Hematopoietic multipotent progenitor cell treated with erythropoietin and hydrocortisone succinate and interleukin-3 and kit ligand, for 6 days (in vitro differentiated cells): Measurements from ENCODE around the gene FAM9A.
A peak's percentile ranks its signal among the peaks of the same experiment; 100 is the strongest.
"Not testable (repeated sequence)": the region's sequence is repeated elsewhere in the genome, so short reads cannot be mapped to it uniquely, and the experiment has no call there.

Experiments
- DNase-seq: peaks from one replicate; pipeline ENCODE4 v3.0.0-alpha.2; 2015

Gene FAM9A

GRCh38 chrX:8800351-8800750, 832 bp downstream of the FAM9A start:
- DNase-seq = not testable (repeated sequence)

DNA sequence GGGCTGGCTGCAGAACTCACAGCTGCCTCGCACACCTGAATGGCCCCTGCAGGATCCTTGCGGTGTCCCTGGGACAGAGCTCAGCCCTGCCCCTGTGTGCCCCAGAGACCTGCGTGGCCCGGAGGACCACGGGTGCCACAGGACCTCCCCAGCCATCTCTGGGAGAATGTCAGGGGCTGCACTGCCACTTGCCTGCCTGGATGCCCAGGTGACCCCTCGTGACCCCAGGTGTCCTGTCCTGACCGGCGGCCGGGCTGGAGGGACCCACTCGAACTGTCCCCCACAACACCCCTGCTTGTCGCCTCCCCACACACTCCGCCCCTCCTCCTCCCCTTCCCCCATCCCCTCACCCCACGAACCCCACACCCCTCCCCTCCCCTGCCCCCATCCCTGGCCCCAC, 1.9 kb downstream of the FAM9A start:
- DNase-seq = not testable (repeated sequence)

- not testable (repeated sequence) for DNase-seq
Observed at GRCh38 chrX:8798702-8799101, 2.5 kb downstream of the FAM9A start.

DNA sequence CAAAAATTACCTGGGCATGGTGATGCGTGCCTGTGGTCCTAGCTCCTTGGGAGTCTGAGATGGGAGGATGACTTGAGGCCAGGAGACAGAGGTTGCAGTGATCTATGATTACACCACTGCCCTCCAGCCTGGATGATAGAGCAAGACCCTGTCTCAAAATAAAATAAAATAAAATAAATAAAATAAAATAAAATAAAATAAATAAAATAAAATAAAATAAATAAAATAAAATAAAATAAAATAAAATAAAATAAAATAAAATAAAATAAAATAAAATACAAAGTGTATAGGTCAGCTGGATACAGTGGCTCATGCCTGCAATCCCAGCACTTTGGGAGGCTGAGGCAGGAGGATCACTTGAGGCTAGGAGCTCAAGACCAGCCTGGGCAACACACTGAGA, 14.1 kb downstream of the FAM9A start:
- not testable (repeated sequence) for DNase-seq

DNA sequence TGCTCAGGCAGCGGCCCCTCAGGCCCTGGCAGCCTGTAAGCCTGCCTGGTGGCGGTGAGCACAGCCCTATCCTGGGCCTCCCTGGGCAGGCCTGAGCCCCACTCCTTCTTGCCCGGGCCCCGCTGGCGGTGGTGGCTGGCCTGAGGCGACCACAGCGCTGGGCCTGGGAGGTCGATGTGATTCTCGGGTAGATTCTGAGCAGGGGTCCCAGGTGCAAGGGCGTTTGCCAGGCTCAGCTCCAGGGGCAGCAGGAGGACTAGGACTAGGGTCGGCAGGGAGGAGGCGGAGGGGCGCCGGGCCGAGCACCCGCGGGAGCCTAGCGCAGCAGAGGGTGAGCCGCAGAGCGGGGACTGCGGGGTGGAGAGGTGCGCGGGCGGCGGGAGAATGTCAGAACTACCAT, 17.0 kb downstream of the FAM9A start:
- DNase-seq = no peak

DNA sequence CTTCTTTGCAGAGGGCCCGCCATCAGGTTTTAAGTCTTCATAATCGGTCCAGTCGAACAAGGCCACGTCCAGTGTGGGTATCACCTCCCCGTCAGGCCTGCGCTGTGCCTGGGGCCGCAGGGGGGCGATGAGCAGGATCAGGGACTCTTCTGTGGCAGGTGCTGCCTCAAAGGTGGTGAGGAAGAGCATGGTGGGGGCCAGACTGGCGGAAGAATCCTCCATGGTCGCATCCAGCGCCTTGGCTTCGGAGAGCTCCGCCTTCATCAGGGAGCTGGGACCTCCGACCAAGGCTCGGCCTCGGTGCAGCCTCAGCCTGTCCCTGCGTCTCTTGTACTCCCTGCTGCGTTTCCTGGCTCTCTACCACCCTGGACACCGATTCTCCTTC, 17.5 kb downstream of the FAM9A start:
- DNase-seq = no peak

- DNase-seq = peak; percentile 8
Observed at GRCh38 chrX:8783097-8783713, 18.0 kb downstream of the FAM9A start.

DNA sequence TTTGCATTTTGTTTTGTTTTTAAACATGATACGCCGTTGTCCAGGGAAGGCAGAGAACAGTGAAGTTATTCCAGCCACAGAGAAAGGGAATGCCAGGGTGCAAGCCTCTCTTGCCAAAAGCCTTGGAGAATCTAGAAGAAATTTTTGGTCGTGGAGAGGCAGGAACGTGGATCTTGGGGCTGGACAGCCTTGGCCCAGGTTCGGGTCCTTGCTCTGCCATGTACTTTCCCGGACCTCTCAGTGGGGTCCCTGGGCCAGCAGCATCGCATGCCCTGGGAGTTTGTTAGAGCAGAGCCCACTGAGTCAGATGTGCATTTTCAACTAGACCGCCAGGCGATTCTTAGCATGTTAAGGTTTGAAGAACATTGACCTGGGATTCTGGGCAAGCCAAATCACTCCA, 18.6 kb downstream of the FAM9A start:
- no peak for DNase-seq

DNA sequence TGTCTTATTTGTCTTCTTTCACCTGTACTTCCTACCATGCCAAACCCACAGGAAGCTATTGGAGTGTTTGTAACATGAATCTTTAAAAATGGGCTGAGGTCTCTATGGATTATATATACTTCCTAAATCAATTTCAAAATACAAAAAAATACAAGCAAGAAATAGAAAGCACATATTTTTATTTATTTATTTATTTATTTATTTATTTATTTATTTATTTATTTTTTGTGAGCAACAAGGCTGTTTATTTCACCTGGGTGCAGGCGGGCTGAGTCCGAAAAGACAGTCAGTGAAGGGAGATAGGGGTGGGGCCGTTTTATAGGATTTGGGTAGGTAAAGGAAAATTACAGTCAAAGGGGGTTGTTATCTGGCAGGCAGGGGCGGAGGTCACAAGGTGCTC, 19.3 kb downstream of the FAM9A start:
- not testable (repeated sequence) for DNase-seq

- no peak for DNase-seq
Observed at GRCh38 chrX:8773117-8773516, 28.1 kb downstream of the FAM9A start.

GRCh38 chrX:8760021-8760420, 41.2 kb downstream of the FAM9A start:
- no peak for DNase-seq

GRCh38 chrX:8758706-8759105, 42.5 kb downstream of the FAM9A start:
- not testable (repeated sequence) for DNase-seq

- DNase-seq = not testable (repeated sequence)
Observed at GRCh38 chrX:8757609-8758389, 43.4 kb downstream of the FAM9A start.

DNA sequence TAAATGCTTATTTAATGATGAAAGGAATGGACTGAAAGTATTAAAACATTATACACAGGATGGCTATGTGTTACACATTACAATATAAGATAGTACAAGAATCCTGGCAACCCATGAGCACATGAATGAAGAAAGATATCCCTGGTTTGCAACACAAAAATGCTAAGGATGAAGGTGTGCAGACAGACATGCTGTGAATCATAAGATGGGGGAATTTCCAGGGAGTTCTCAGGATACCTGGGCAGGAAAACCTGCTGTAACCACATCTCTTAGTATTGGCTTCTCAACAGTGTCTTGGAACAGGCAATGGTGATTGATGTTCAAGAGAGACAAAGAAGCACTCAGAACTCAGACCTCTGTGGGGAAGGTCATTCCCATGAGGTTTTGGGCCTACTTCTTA, 45.4 kb downstream of the FAM9A start:
- DNase-seq = no peak

DNA sequence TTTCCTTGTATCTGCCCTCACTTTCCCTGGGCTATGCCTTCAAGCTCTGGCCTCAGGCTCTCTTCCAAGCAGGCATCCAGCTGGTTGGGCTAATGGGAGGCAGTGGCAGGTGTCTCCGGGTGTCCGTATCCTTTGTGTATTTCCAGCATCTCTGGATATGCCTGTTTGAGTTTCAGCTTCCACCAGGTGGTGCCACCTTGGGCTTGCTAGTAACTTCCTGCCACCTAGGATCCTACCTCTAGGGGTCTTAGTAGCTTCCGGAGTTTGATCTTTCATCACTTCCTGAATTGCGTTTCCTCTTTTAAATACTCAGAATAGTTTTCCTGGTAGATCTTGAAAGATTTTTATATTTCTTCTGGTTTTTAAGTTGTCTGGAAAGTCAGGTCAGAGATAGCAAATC, 46.1 kb downstream of the FAM9A start:
- peak; percentile 18 for DNase-seq

- DNase-seq = no peak
Observed at GRCh38 chrX:8749697-8750096, 51.5 kb downstream of the FAM9A start.

- DNase-seq = peak; percentile 45
Observed at GRCh38 chrX:8748855-8749254, 52.3 kb downstream of the FAM9A start.

- peak; percentile 57 for DNase-seq
Observed at GRCh38 chrX:8743126-8743732, 58.0 kb downstream of the FAM9A start.

DNA sequence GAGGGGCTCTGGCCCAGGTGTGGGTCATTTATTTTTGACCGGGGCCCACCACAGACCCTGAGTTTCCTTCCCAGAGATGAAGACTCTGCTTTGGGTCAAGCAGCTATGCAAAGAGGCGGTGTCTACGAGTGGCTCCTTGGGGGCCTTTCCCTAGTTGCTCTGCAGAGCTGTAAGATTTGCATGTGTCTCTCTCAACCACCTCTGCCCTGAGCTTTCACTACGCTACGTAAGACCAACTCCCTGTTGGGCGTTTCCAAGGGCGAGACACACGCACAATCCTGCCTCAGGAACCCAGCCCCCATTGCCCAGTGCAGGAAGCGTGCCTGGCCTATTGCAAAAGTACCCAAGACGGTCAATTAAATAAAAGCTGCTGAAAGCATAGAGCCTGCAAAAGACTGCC, 59.2 kb downstream of the FAM9A start:
- DNase-seq = no peak
